Dermis blood vessel endothelial cell (primary cell): Measurements from ENCODE around the gene FGD4. TPM values are rescaled to one million over a fixed set of nuclear protein-coding genes. Genes with fewer than 3 reads are reported as not detected.

Experiments used
- DNase-seq: peaks from one replicate; pipeline ENCODE4 v3.0.0; 2010
- total RNA-seq: library from RNA; depleted of rRNA; stranded (reverse); fragments of >200 nt; gene quantifications from 2 replicates; pipeline ENCODE4 v1.2.3, GENCODE V29; 2014

The FGD4 gene
- 37.2 and 63.8 TPM in 2 replicates for total RNA-seq

- DNase-seq, result peak; percentile 92
Measured at GRCh38 chr12:32399370-32400113, at the start of gene FGD4. Gene FGD4 (plus strand): TSS chr12:32399558.

- no peak for DNase-seq
Measured at GRCh38 chr12:32353540-32353939, 45.8 kb upstream of the FGD4 start.

GRCh38 chr12:32357601-32358249 is 41.6 kb upstream of the FGD4 start:
- no peak for DNase-seq

- no peak for DNase-seq
Measured at GRCh38 chr12:32360956-32361355, 38.4 kb upstream of the FGD4 start.

- DNase-seq, result no peak
Measured at GRCh38 chr12:32362892-32363291, 36.5 kb upstream of the FGD4 start.

- peak; percentile 91 for DNase-seq
Measured at GRCh38 chr12:32365473-32366064, 33.8 kb upstream of the FGD4 start.

GRCh38 chr12:32366714-32367113 is 32.6 kb upstream of the FGD4 start:
- DNase-seq, result no peak

- no peak for DNase-seq
Measured at GRCh38 chr12:32367381-32367780, 32.0 kb upstream of the FGD4 start.

GRCh38 chr12:32369202-32369601 is 30.2 kb upstream of the FGD4 start:
- no peak for DNase-seq

GRCh38 chr12:32377344-32378055 is 21.9 kb upstream of the FGD4 start:
- DNase-seq, result no peak

- DNase-seq, result no peak
Measured at GRCh38 chr12:32379213-32379612, 20.1 kb upstream of the FGD4 start.

- no peak for DNase-seq
Measured at GRCh38 chr12:32379667-32380066, 19.7 kb upstream of the FGD4 start.

- DNase-seq, result no peak
Measured at GRCh38 chr12:32382226-32382625, 17.1 kb upstream of the FGD4 start.

GRCh38 chr12:32390572-32391219 is 8.7 kb upstream of the FGD4 start:
- peak; percentile 41 for DNase-seq

- no peak for DNase-seq
Measured at GRCh38 chr12:32395026-32395425, 4.3 kb upstream of the FGD4 start.

GRCh38 chr12:32397696-32398095 is 1.7 kb upstream of the FGD4 start:
- no peak for DNase-seq

GRCh38 chr12:32398181-32398580 is 1.2 kb upstream of the FGD4 start:
- no peak for DNase-seq

- peak; percentile 15 for DNase-seq
Measured at GRCh38 chr12:32398816-32399369, 465 bp upstream of the FGD4 start.

GRCh38 chr12:32400114-32400672 is 835 bp downstream of the FGD4 start:
- peak; percentile 48 for DNase-seq

GRCh38 chr12:32400866-32401265 is 1.5 kb downstream of the FGD4 start:
- DNase-seq, result peak; percentile 21

- DNase-seq, result no peak
Measured at GRCh38 chr12:32402170-32402569, 2.8 kb downstream of the FGD4 start.

- DNase-seq, result no peak
Measured at GRCh38 chr12:32402946-32403345, 3.6 kb downstream of the FGD4 start.
